ENCODE measurements around the gene IGSF21.

GRCh38 chr1:18203645-18204044 lies 96.0 kb downstream of the IGSF21 start:
- TF ChIP-seq CTCF (optimal IDR thresholded peaks at IDR 0.05 in 1 of 3, IDR thresholded peaks at IDR 0.05 in 1 of 3, conservative IDR thresholded peaks at IDR 0.05 in 1 of 3; ENCODE audit: extremely low read depth in 1 of 3, insufficient read depth in 2 of 3, low read length in 3 of 3) (no peak), EZH2 (IDR thresholded peaks at IDR 0.05; ENCODE audit: low read length) (no peak)

Data from keratinocyte (primary cell).